ENCODE data around the gene DHX15. TPM values are rescaled to one million over a fixed set of nuclear protein-coding genes. Genes with fewer than 3 reads are reported as not detected.

DHX15 gene
- total and polyA plus RNA-seq, 2 of the 8 experiments (the other 6 are each of a cell fraction or from before 2014, with no cell fraction given) = 126 to 286 TPM

GRCh38 chr4:24521544-24521943 is 62.8 kb downstream of the DHX15 start:
- Histone ChIP-seq H3K79me1 (ENCODE audit: low read depth, low read length) (no peaks in the 10 kb centered on the region), H2AK5ac (ENCODE audit: low read depth, low read length) (no peak overlapping the region), H3K23me2 (ENCODE audit: low read depth, low read length) (no peaks in the 10 kb centered on the region), H3K18ac (ENCODE audit: extremely low read depth, low read length) (no peak overlapping the region), H3K4me3 (ENCODE audit: extremely low read depth in 1 of 4, insufficient read depth in 2 of 4, low read depth in 3 of 4, low read length in 4 of 4) (no peak overlapping the region), H2BK20ac (ENCODE audit: low read length) (no peak overlapping the region), H3K4ac (replicated peaks; ENCODE audit: insufficient read length, low read depth, low read length) (no peak overlapping the region), H2AFZ (ENCODE audit: low read length) (no peak overlapping the region), H3K9ac (replicated peaks in 1 of 4; ENCODE audit: extremely low read depth in 1 of 4, low read depth in 3 of 4, low read length in 3 of 4) (no peak overlapping the region), H3K27ac (ENCODE audit: low read depth, low read length) (no peak overlapping the region), H2BK5ac (ENCODE audit: low read depth, low read length) (no peak overlapping the region), H3K56ac (replicated peaks; ENCODE audit: insufficient read length, low read depth, low read length) (no peak overlapping the region), H4K8ac (ENCODE audit: extremely low read depth, insufficient read depth, low read length) (no peak overlapping the region), H3K79me2 (ENCODE audit: control insufficient read depth in 1 of 2, insufficient read depth in 2 of 2, low read length in 2 of 2) (peaks cover 0 to 64% of the 10 kb centered on the region in 2 experiments; a peak in 2 of 4 replicates), H2BK12ac (ENCODE audit: low read depth, low read length) (no peak overlapping the region), H4K5ac (ENCODE audit: insufficient read length, low read depth, low read length) (no peak overlapping the region), H3K27me3 (replicated peaks in 1 of 4; ENCODE audit: control insufficient read depth in 3 of 4, extremely low read depth in 1 of 4, insufficient read depth in 3 of 4, low read length in 3 of 4) (no peaks in the 10 kb centered on the region), H3K14ac (ENCODE audit: insufficient read length) (no peak overlapping the region), H3K4me2 (ENCODE audit: insufficient read depth in 1 of 2, low read depth in 2 of 2, low read length in 2 of 2) (no peak overlapping the region), H2BK15ac (ENCODE audit: low read length) (no peak overlapping the region), H3K36me3 (ENCODE audit: control insufficient read depth in 2 of 4, insufficient read depth in 4 of 4, low read length in 3 of 4) (peaks cover 5 to 53% (median 14%) of the 10 kb centered on the region in 4 experiments), H2BK120ac (replicated peaks; ENCODE audit: low read depth, low read length) (no peak overlapping the region), H3K9me3 (ENCODE audit: insufficient read depth in 2 of 2, low read depth in 1 of 2, low read length in 1 of 2) (no peaks in the 10 kb centered on the region), H3K4me1 (replicated peaks in 1 of 4; ENCODE audit: control insufficient read depth in 3 of 4, insufficient read depth in 4 of 4, low read length in 3 of 4) (peaks cover 0 to 4% (median 1%) of the 10 kb centered on the region in 4 experiments; a peak in 2 of 7 replicates), H3K23ac (ENCODE audit: insufficient read length) (no peak overlapping the region), H4K91ac (replicated peaks; ENCODE audit: insufficient read length, low read length) (no peak overlapping the region), H4K20me1 (replicated peaks in 1 of 2; ENCODE audit: control insufficient read depth in 1 of 2, insufficient read depth in 2 of 2, low read length in 2 of 2) (peaks cover 0 to 4% of the 10 kb centered on the region in 2 experiments)
- ChIA-PET CTCF (ENCODE audit: partially characterized antibody) (interaction anchor here (0.8 to 1.2 kb wide), 2 partner anchors 8 to 14 kb away, joined by 4 read pairs; no protein-coding TSS in a partner anchor), POLR2A (ENCODE audit: partially characterized antibody) (interaction anchor here (1.1 to 8.2 kb wide), 4 partner anchors 9 to 60 kb away, joined by 3 to 73 read pairs (median 6); no protein-coding TSS in a partner anchor)
- TF ChIP-seq TAF1 (IDR thresholded peaks at IDR 0.05; ENCODE audit: low read depth, low read length) (no peak), POU5F1 (IDR thresholded peaks at IDR 0.05; ENCODE audit: low read depth, low read length) (no peak), POLR2AphosphoS5 (IDR thresholded peaks at IDR 0.05; ENCODE audit: low read depth, low read length) (no peak), TCF12 (IDR thresholded peaks at IDR 0.05; ENCODE audit: low read depth, low read length) (no peak)
- no peak for DNase-seq (ENCODE audit: low read depth in 1 of 2, low spot score in 2 of 2)
- FAIRE-seq = no peak
- 95% methylated on average over 2 of the region's 2 CpGs; no CpG with 5 or more reads in 1 of the 2 experiments for WGBS, 2 experiments (ENCODE audit: extremely low coverage in 1 of 2, insufficient coverage in 1 of 2, insufficient read length in 1 of 2, insufficient replicate concordance in 2 of 2, low coverage in 1 of 2, low lambda C conversion rate in 2 of 2, missing lambda C conversion rate in 1 of 2)
